GM12892 (cell line): ENCODE data around the gene PLSCR4.

ENCODE experiments used
- DNase-seq: peaks from one replicate; pipeline ENCODE4 v3.0.0; 2011; ENCODE audit not compliant: insufficient read length
- FAIRE-seq: peaks from 2 replicates; lab custom pipeline; 2011; peaks lifted over from hg19 to GRCh38; lab: Jason Lieb, UNC
- POLR2A ChIP-seq: IDR thresholded peaks from 2 replicates; pipeline ENCODE4 v1.6.1; 2011; ENCODE audit warnings: low read depth, low read length, control low read depth
- POLR2AphosphoS5 ChIP-seq: IDR thresholded peaks from 2 replicates; pipeline ENCODE4 v1.6.1; 2011; ENCODE audit warnings: low read depth, low read length, control low read depth
- TAF1 ChIP-seq: IDR thresholded peaks from 2 replicates; pipeline ENCODE4 v1.6.1; 2011; ENCODE audit warnings: low read depth, mild to moderate bottlenecking, control low read depth, low read length, borderline replicate concordance

Gene PLSCR4

DNA sequence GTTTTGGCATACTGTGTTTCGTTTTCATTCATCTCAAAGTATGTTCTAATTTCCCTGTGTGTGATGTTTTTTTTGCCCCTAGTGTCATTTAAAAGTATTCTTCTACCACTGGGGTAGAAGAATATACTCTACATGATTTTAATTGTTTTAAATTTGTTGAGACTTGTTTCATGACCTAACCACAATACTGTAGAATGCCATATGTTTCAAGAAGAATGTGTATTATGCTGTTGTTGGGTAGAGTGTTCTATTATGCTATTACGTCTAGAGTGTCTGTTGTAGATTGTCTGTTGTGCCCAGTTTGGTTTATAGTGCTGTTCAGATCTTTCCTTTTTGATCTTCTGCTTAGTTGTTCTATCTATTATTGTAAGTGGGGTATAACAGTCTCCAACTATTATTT, 36.4 kb downstream of the PLSCR4 start:
- DNase-seq (no peak), FAIRE-seq (no peak)
- TF ChIP-seq TAF1 (no peak), POLR2A (no peak)

DNA sequence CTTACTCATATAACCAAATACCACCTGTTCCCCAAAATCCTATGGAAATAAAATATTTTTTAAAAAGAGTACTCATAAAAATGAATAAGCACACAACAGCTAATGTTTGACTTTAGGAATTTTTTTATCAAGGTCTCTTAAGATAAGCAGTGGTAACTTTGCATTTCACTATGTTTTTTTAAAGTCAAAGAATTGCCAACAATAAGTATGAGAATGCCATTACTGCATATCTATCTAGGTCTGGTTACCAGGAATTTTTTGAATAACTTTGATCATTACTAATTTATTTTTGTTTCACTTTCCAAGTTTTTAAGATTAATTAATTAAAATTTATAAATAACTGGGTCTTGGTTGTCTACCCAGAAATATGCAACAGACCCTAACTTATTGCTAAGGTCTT, 41.5 kb downstream of the PLSCR4 start:
- TF ChIP-seq TAF1 (no peak), POLR2A (no peak), POLR2AphosphoS5 (no peak)
- DNase-seq, result no peak
- no peak for FAIRE-seq

- no peak for TF ChIP-seq POLR2AphosphoS5
- no peak for TF ChIP-seq POLR2A
- no peak for TF ChIP-seq TAF1
These were observed 47.1 kb downstream of the PLSCR4 start for GRCh38 chr3:146203776-146204175.

DNA sequence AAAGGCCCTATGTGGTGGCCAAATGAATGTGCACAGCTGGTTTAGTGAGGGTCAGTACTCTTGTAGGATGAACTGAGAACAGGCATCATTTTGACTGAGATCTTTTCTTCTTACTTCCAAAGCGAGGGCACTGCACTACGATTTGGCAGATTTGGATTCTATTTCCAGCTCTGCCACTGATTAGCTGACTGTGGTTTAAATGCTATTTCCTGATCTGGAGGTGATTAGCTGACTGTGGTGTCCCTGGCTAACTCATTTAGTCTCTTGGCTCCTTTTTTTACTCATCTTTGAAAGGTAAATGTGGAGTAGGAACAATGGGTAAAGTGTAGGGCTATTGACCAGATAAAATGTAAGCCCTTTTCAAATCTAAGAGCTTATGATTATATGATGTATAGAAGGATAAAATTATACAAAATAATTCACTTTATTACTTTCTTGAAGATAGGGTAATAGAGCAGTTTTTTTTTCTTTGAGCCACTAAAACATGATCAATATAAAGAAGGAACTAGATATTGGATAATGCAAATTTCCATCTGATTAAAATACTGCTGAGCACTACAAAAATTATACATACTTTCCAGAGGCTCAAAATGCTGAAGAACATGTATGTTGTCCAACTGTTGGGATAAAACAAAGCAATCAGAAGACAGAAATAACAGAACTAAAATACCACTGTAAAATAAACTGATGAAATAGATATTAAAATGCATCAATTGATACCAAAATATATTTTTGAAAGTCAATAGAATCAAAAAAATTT, 50.3 kb downstream of the PLSCR4 start:
- DNase-seq (no peak), FAIRE-seq (no peak)
- TF ChIP-seq POLR2AphosphoS5 (no peak), TAF1 (no peak), POLR2A (no peak)

More at GRCh38 chr3:146203776-146204175, 47.1 kb downstream of the PLSCR4 start:
- DNase-seq (no peak), FAIRE-seq (no peak)

DNA sequence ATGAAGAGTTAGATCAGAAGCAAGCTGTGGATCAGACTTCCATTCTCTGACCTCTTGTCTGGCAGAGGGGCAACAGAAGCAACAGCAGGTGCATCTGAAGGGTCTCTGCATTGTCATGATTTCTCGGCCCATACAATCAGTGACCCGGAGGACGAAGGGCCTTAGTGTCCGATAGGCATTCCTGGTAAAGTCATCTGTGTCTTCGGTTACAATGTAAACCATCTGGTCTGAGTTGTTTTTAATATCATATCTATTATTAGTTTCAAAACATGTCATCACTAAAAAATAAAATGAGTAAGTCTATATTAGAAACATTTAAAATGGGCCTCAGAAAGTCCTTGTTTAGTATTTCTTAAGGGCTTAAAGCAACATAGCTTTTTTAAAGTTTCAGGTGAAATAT, 51.1 kb downstream of the PLSCR4 start:
- no peak for TF ChIP-seq POLR2A
- no peak for TF ChIP-seq POLR2AphosphoS5
- no peak for TF ChIP-seq TAF1
- no peak for FAIRE-seq
- DNase-seq, result no peak

GRCh38 chr3:146196789-146197188, 54.1 kb downstream of the PLSCR4 start:
- TF ChIP-seq TAF1, result no peak
- no peak for TF ChIP-seq POLR2AphosphoS5
- no peak for TF ChIP-seq POLR2A
- DNase-seq (no peak), FAIRE-seq (no peak)

DNA sequence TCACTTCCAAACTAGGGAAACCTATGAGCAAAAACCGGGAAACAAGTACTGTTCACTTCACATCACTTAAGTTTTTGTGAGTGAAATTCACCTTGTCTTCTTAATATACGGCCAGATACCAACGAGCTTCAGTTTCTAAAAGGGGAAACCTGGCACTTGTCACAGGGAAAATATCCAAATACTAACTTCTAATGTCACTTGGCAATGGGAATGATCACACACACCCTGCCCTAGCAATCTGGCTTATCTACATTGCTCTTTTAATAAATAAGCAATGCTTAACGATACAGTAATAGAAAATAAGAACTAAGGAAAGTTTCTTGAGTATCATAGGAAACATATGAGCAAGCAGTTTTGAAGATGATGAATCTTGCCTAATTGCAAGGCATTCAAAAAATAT, 55.3 kb downstream of the PLSCR4 start:
- no peak for TF ChIP-seq POLR2A
- no peak for TF ChIP-seq TAF1
- no peak for TF ChIP-seq POLR2AphosphoS5
- DNase-seq (no peak), FAIRE-seq (no peak)

GRCh38 chr3:146195030-146195429, 55.9 kb downstream of the PLSCR4 start:
- FAIRE-seq (no peak), DNase-seq (no peak)
- no peak for TF ChIP-seq POLR2A
- TF ChIP-seq POLR2AphosphoS5, result no peak
- TF ChIP-seq TAF1, result no peak

- TF ChIP-seq TAF1, result no peak
- no peak for TF ChIP-seq POLR2A
- TF ChIP-seq POLR2AphosphoS5, result no peak
- DNase-seq (no peak), FAIRE-seq (no peak)
These were observed 59.9 kb downstream of the PLSCR4 start for GRCh38 chr3:146191051-146191450.

- DNase-seq (peak; percentile 7), FAIRE-seq (peak; percentile 85)
- TF ChIP-seq TAF1 (no peak), POLR2A (no peak), POLR2AphosphoS5 (no peak)
These were observed 61.3 kb downstream of the PLSCR4 start for GRCh38 chr3:146189519-146190173.

DNA sequence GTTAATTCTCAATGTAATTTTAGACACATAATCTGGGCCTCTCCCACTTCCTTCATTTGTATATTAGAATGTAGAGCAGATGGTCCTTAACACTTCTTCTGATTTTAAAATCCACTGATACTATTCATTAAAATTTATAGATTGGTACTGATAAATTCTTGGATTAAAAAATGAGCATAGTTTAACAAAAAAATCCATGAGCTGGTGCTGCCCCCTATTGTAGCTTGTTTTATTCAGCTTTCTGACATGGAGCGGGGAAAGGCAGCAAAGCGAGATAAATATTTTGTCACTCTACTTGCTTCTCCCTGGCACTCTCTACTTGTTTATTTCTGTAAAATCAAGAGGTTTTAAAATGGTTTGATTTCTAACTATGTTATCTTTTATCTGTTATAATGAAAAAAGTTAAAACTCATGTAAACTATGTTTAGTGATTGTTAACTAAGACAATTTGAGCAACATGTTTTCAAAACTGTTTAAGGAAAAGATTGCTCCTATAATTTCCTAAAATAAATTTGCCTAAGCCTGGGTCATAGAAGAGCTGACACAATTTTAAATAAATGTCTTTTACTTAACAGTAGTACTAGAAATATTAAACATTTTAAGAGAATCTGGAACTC, 63.5 kb downstream of the PLSCR4 start:
- FAIRE-seq (no peak), DNase-seq (no peak)
- TF ChIP-seq POLR2A, result no peak
- no peak for TF ChIP-seq POLR2AphosphoS5
- no peak for TF ChIP-seq TAF1
